Measurements from ENCODE around the gene C13orf46. TPM values are rescaled to one million over a fixed set of nuclear protein-coding genes. Genes with fewer than 3 reads are reported as not detected.

The C13orf46 gene
- polyA plus RNA-seq, 1 donor (not counting 4 experiments of a cell fraction or from before 2014, with no cell fraction given): not detected

DNA sequence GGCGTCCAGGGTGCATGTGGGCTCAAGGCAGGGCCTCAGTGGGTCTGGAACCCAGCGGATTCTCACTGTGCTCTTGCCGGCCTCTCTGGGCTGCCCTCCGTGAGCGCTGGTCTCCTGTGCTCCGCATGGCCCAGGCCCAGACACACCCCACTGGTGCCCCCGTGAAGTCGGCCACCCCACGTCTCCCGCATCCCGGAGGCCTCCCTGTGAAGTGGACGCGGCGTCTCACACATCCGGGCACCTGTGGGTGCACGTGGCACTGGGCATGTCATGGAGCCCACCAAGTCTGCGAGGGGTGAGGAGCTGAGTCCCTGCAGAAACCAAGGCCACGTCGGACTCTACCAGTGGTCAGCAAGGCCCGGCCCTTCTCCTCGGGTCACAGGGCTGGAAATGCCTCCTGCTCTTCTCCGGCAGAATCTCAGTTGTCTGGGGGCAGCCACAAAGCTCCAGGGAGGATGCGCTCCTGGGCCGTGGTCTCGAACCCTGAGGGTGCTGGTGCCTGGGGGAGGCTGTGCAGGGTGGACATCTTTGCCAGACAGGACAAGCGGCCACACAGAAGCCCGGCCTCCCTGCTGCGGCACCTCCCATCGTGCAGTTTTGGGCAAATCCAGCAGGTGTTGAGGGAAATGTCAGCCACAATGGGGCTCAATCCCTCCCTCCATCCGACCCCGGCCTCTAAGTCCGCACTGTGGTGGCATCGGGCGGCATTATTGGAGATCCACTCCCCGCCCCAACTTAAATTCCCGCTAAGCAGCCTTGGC, 2.2 kb downstream of the C13orf46 start:
- no peaks in the 10 kb centered on the region for H3K9me1 ChIP-seq (ENCODE audit: control insufficient read depth, extremely low read depth, insufficient read depth, low read length)
- no peak overlapping the region for H3K9ac ChIP-seq (ENCODE audit: control insufficient read depth, extremely low read depth, insufficient read depth, low read length)
- H4K20me1 ChIP-seq (ENCODE audit: control insufficient read depth, extremely low read depth, insufficient read depth, low read length): no peaks in the 10 kb centered on the region
- H3K79me2 ChIP-seq (ENCODE audit: control insufficient read depth, insufficient read depth, low read length): no peaks in the 10 kb centered on the region
- H3K4me1 ChIP-seq (ENCODE audit: control insufficient read depth, extremely low read depth, insufficient read depth, low read length): peaks cover 17% of the 10 kb centered on the region
- H3K4me2 ChIP-seq (ENCODE audit: control insufficient read depth, extremely low read depth, insufficient read depth, low read depth, low read length): no peak overlapping the region
- no peak overlapping the region for H3K4me3 ChIP-seq (ENCODE audit: control insufficient read depth in 2 of 3, extremely low read depth in 1 of 3, insufficient read depth in 2 of 3, low read depth in 1 of 3, low read length in 3 of 3)
- H2AFZ ChIP-seq (ENCODE audit: control insufficient read depth, low read length): no peak overlapping the region
- TF ChIP-seq, protein P1, sequence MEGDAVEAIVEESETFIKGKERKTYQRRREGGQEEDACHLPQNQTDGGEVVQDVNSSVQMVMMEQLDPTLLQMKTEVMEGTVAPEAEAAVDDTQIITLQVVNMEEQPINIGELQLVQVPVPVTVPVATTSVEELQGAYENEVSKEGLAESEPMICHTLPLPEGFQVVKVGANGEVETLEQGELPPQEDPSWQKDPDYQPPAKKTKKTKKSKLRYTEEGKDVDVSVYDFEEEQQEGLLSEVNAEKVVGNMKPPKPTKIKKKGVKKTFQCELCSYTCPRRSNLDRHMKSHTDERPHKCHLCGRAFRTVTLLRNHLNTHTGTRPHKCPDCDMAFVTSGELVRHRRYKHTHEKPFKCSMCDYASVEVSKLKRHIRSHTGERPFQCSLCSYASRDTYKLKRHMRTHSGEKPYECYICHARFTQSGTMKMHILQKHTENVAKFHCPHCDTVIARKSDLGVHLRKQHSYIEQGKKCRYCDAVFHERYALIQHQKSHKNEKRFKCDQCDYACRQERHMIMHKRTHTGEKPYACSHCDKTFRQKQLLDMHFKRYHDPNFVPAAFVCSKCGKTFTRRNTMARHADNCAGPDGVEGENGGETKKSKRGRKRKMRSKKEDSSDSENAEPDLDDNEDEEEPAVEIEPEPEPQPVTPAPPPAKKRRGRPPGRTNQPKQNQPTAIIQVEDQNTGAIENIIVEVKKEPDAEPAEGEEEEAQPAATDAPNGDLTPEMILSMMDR (optimal IDR thresholded peaks at IDR 0.05 in 1 of 3, IDR thresholded peaks at IDR 0.05 in 1 of 3, conservative IDR thresholded peaks at IDR 0.05 in 1 of 3; ENCODE audit: extremely low read depth in 1 of 3, insufficient read depth in 2 of 3, low read length in 3 of 3): no peak
- no peaks in the 10 kb centered on the region for H3K9me3 ChIP-seq (ENCODE audit: control insufficient read depth, low read depth, low read length)
- DNase-seq (ENCODE audit: low read depth, low spot score): no peak
- peaks cover 0 to 1% of the 10 kb centered on the region in 2 experiments for H3K36me3 ChIP-seq (ENCODE audit: control insufficient read depth in 2 of 2, extremely low read depth in 1 of 2, insufficient read depth in 2 of 2, low read length in 2 of 2)
- no peak overlapping the region for H3K27ac ChIP-seq (ENCODE audit: control insufficient read depth, insufficient read depth, low read length)
- FAIRE-seq: no peak
- dilution Hi-C loops (cut with MboI; ENCODE audit: extremely low pct_ligation_motif_present, low sequenced_read_pairs): no loop called here
- H3K27me3 ChIP-seq (ENCODE audit: control insufficient read depth, extremely low read depth, insufficient read depth, low read length): peaks cover 12% of the 10 kb centered on the region

DNA sequence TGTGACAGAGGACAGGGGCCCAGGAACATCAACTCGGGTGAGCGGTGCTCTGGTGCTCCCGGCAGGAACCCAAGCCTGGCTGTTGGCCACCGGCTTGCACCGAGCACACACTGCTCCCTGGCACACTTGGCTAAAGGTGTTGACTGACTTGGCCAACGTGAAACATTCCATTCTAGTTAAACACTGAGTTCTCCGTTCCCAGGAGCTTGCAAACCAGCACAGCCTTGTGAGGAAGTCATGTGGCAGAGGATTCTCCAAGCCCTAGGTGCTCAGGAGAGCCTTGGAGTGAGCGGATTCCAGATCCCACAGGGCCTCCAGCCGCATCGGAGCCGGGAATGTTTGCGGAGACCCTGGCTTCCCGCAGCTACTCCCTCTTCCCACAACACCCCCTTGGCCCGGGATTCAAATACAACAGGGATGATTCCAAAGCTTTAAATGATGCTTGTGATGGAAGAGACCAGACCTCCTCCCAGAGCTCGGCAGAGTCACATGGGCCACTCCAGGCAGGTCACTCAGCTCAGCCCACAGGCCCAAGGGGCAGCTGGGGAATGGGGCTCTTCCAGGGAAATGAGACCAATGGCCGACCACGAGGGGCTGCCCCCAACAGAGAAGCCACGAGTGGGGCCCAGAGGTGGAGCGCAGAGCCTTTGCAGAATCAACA, 2.9 kb downstream of the C13orf46 start:
- Histone ChIP-seq H3K4me2 (ENCODE audit: control insufficient read depth, extremely low read depth, insufficient read depth, low read depth, low read length) (peak overlapping the region; percentile 68), H3K27me3 (ENCODE audit: control insufficient read depth, extremely low read depth, insufficient read depth, low read length) (peaks cover 12% of the 10 kb centered on the region), H3K9ac (ENCODE audit: control insufficient read depth, extremely low read depth, insufficient read depth, low read length) (peak overlapping the region; percentile 15), H3K4me1 (ENCODE audit: control insufficient read depth, extremely low read depth, insufficient read depth, low read length) (peaks cover 17% of the 10 kb centered on the region), H3K36me3 (ENCODE audit: control insufficient read depth in 2 of 2, extremely low read depth in 1 of 2, insufficient read depth in 2 of 2, low read length in 2 of 2) (peaks cover 0 to 1% of the 10 kb centered on the region in 2 experiments), H3K9me3 (ENCODE audit: control insufficient read depth, low read depth, low read length) (peaks cover 5% of the 10 kb centered on the region), H3K27ac (ENCODE audit: control insufficient read depth, insufficient read depth, low read length) (no peak overlapping the region), H3K79me2 (ENCODE audit: control insufficient read depth, insufficient read depth, low read length) (no peaks in the 10 kb centered on the region), H3K4me3 (ENCODE audit: control insufficient read depth in 2 of 3, extremely low read depth in 1 of 3, insufficient read depth in 2 of 3, low read depth in 1 of 3, low read length in 3 of 3) (no peak overlapping the region), H2AFZ (ENCODE audit: control insufficient read depth, low read length) (no peak overlapping the region), H3K9me1 (ENCODE audit: control insufficient read depth, extremely low read depth, insufficient read depth, low read length) (no peaks in the 10 kb centered on the region), H4K20me1 (ENCODE audit: control insufficient read depth, extremely low read depth, insufficient read depth, low read length) (no peaks in the 10 kb centered on the region)
- DNase-seq (ENCODE audit: low read depth, low spot score) (no peak), FAIRE-seq (peak; percentile 94)
- no peak for TF ChIP-seq EZH2 (IDR thresholded peaks at IDR 0.05; ENCODE audit: low read length)
- TF ChIP-seq, protein P1 (optimal IDR thresholded peaks at IDR 0.05 in 1 of 3, IDR thresholded peaks at IDR 0.05 in 1 of 3, conservative IDR thresholded peaks at IDR 0.05 in 1 of 3; ENCODE audit: extremely low read depth in 1 of 3, insufficient read depth in 2 of 3, low read length in 3 of 3): no peak
- dilution Hi-C loops (cut with MboI; ENCODE audit: extremely low pct_ligation_motif_present, low sequenced_read_pairs): no loop called here
